Thyroid gland (tissue), 4 donors: ENCODE data around the gene TMEM132D. TPM values are rescaled to one million over a fixed set of nuclear protein-coding genes. Genes with fewer than 3 reads are reported as not detected.

Source experiments
- DNase-seq, 2 donors: peaks; one replicate each; pipeline ENCODE4 v3.0.0-alpha.2; 2019
- H3K27ac ChIP-seq, 3 donors: fragments of 200-600 bp; sonication (generic); 1 replicate in 2 of 3; 2 replicates in 1 of 3; pipeline ENCODE4 v1.5.1; 2016 to 2019; ENCODE audit warnings: mild to moderate bottlenecking in 1 of 3, moderate library complexity in 1 of 3
- H3K27me3 ChIP-seq: fragments of 200-600 bp; sonication (generic); one replicate; pipeline ENCODE4 v1.5.1; 2019
- H3K36me3 ChIP-seq, 2 donors: fragments of 200-600 bp; sonication (generic); one replicate each; pipeline ENCODE4 v1.5.1; 2016 to 2019
- H3K4me1 ChIP-seq, 2 donors: fragments of 200-600 bp; sonication (generic); one replicate each; pipeline ENCODE4 v1.5.1; 2017 to 2019
- H3K4me3 ChIP-seq, 3 donors: fragments of 200-600 bp; sonication (generic); replicated peaks in 1 of 3; 1 replicate in 2 of 3; 2 replicates in 1 of 3; pipeline ENCODE4 v1.5.1; 2016; ENCODE audit warnings: mild to moderate bottlenecking in 1 of 3
- H3K9me3 ChIP-seq: fragments of 200-600 bp; sonication (generic); one replicate; pipeline ENCODE4 v1.5.1; 2017
- POLR2A ChIP-seq, 2 donors: fragments of 450-650 bp; IDR thresholded peaks; one replicate each; pipeline ENCODE4 v1.6.1; 2017; ENCODE audit warnings: antibody characterized with exemption in 2 of 2, mild to moderate bottlenecking in 2 of 2, moderate library complexity in 1 of 2
- WGBS, 2 donors: methylation state at CpG; one replicate each; pipeline ENCODE4 v1.1.5; 2017; 5-methylcytosine and 5-hydroxymethylcytosine counted together
- intact Hi-C: fragments of 100-400 bp; cut with DNase I; formaldehyde crosslinking; loops from one replicate; pipeline ENCODE4 v1.15.1; 2023
- total RNA-seq, 4 donors: library from RNA; depleted of rRNA; stranded (reverse); fragments of >200 nt; gene quantifications; one replicate each; pipeline ENCODE4 v1.2.3, GENCODE V29; 2016
- TF ChIP-seq, protein P1 (sequence below), 6 experiments: fragments of 200-600 bp in 3 of 6; fragments of 450-650 bp in 3 of 6; sonication (generic) in 3 of 6; IDR thresholded peaks; one replicate each; pipeline ENCODE4 v1.5.1; 2016 to 2019; ENCODE audit warnings: antibody characterized with exemption in 6 of 6, mild to moderate bottlenecking in 2 of 6, inconsistent platforms in 1 of 6, moderate library complexity in 1 of 6

Gene TMEM132D
- total RNA-seq, 4 donors from 2014 or later = not detected

DNA sequence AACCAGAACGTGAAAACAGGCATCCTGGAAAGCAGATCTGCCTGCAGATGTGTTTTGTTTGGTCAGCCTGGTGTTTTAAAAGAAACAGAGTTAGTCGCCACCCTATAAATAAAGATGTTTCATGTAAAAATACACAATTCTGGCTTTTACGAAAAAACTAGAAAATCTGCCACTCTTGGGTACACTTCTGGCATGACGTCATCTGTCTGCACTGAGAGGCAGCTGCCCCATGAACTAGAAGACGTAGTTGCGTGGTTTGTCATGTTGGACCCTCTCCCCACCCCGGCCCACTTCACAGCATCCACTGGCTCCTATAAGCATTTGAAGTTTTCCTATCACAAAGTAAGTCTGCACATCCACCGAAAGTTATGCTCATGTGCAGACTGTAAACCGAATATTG lies 658.1 kb downstream of the TMEM132D start:
- TF ChIP-seq, protein P1, sequence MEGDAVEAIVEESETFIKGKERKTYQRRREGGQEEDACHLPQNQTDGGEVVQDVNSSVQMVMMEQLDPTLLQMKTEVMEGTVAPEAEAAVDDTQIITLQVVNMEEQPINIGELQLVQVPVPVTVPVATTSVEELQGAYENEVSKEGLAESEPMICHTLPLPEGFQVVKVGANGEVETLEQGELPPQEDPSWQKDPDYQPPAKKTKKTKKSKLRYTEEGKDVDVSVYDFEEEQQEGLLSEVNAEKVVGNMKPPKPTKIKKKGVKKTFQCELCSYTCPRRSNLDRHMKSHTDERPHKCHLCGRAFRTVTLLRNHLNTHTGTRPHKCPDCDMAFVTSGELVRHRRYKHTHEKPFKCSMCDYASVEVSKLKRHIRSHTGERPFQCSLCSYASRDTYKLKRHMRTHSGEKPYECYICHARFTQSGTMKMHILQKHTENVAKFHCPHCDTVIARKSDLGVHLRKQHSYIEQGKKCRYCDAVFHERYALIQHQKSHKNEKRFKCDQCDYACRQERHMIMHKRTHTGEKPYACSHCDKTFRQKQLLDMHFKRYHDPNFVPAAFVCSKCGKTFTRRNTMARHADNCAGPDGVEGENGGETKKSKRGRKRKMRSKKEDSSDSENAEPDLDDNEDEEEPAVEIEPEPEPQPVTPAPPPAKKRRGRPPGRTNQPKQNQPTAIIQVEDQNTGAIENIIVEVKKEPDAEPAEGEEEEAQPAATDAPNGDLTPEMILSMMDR (IDR thresholded peaks at IDR 0.05) = no peak
- TF ChIP-seq POLR2A (IDR thresholded peaks at IDR 0.05) = no peak
- Histone ChIP-seq H3K9me3 (no peaks in the 10 kb centered on the region), H3K27ac (no peak overlapping the region), H3K36me3 (no peaks in the 10 kb centered on the region), H3K4me1 (no peaks in the 10 kb centered on the region), H3K4me3 (no peak overlapping the region), H3K27me3 (no peaks in the 10 kb centered on the region)
- intact Hi-C loops = no loop called here
- no peak for DNase-seq
- 79 to 86% methylated on average over 9 of the region's 9 CpGs for WGBS, 2 donors

DNA sequence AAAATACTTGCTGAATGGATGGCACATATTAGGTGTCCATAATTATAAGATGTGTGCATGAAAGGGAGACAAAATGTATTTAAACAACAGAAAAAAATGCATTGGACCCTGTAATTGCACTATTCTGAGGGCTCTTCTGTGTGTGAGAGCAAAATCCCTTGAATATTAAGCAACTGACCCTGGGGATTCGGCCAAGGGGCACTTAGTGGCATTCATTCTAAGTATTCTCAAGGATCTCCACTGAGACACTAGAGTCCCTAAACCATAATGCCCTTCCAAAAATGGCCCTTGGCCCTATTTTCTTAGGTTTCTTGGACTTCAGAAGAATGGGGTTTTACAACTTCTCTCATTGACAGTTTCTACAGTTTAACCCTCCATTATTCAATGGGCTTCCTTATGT lies 662.0 kb downstream of the TMEM132D start:
- Histone ChIP-seq H3K4me3 (no peak overlapping the region), H3K9me3 (no peaks in the 10 kb centered on the region), H3K36me3 (no peaks in the 10 kb centered on the region), H3K4me1 (no peaks in the 10 kb centered on the region), H3K27ac (no peak overlapping the region), H3K27me3 (no peaks in the 10 kb centered on the region)
- intact Hi-C loops = no loop called here
- TF ChIP-seq, protein P1 (IDR thresholded peaks at IDR 0.05) = no peak
- TF ChIP-seq POLR2A (IDR thresholded peaks at IDR 0.05) = no peak
- 25 to 38% methylated on average over 1 of the region's 1 CpG for WGBS, 2 donors
- no peak for DNase-seq

DNA sequence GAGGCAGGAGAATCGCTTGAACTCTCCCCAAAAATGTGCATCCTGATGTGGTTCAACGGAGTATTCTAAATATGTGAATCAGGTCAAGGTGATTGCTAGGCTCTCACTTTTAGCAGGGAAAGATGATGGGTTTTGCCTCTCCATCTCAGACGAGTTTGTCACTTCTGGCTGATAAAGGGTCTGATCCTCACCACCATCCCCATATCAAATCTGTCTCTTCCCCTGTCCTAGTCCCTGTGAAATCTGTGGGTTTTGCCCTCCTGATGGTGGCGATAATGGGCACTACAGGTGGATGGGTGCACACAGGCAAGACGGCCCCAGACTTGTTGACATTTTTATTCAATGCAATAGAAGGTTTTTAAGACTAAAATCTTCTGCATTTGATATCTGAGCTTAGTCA lies 665.9 kb downstream of the TMEM132D start:
- no peak overlapping the region for H3K4me3 ChIP-seq
- H3K4me1 ChIP-seq = no peaks in the 10 kb centered on the region
- no peak overlapping the region for H3K27ac ChIP-seq
- DNase-seq = no peak
- H3K9me3 ChIP-seq = no peaks in the 10 kb centered on the region
- no peaks in the 10 kb centered on the region for H3K27me3 ChIP-seq
- intact Hi-C loops = no loop called here
- 76 to 78% methylated on average over 5 of the region's 5 CpGs for WGBS, 2 donors
- TF ChIP-seq, protein P1 (IDR thresholded peaks at IDR 0.05) = no peak
- no peak for TF ChIP-seq POLR2A (IDR thresholded peaks at IDR 0.05)
- no peaks in the 10 kb centered on the region for H3K36me3 ChIP-seq

DNA sequence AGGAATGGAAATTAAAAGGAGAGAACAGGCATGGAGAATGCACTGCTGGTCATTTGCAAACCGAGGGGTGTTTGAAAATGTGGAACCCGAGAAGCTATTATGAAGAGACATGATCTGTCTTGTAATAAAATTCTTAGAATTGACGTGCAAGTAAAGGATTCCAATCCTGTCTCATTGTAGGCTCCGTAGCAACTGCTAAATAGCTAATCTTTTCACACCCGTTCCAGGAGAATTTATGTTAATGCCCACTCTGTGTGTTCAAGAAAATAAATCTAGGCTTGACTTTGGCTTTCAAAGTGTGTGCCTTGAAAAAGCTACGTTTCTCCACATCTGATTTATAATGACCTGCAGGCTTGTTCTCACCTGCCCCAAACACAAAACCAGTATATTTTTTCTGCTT lies 669.6 kb downstream of the TMEM132D start:
- intact Hi-C loops = no loop called here
- no peak for DNase-seq
- H3K27ac ChIP-seq = no peak overlapping the region
- no peaks in the 10 kb centered on the region for H3K27me3 ChIP-seq
- H3K9me3 ChIP-seq = no peaks in the 10 kb centered on the region
- H3K36me3 ChIP-seq = no peaks in the 10 kb centered on the region
- TF ChIP-seq, protein P1 (IDR thresholded peaks at IDR 0.05) = no peak
- TF ChIP-seq POLR2A (IDR thresholded peaks at IDR 0.05) = no peak
- 48 to 54% methylated on average over 6 of the region's 6 CpGs for WGBS, 2 donors
- no peak overlapping the region for H3K4me3 ChIP-seq
- H3K4me1 ChIP-seq = no peaks in the 10 kb centered on the region

DNA sequence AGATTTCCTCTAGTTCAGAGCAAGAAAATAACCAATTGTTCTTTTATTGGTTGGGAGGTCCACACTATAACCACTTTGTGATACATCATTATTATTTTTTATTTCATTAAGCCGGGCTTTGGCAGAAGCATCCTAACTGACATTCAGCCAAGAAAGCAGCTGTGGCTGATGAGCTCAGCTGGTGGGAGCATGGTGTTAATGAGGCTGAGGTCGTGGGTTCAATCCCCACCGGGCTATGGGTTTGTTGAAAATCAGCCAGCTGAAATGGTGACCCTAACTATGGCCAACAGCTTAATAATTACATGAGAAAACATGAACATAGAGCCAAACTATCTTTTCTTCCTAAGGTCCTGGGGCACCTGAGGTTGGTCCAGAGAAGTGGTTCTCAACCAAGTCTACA lies 672.3 kb downstream of the TMEM132D start:
- Histone ChIP-seq H3K4me3 (no peak overlapping the region), H3K27me3 (no peaks in the 10 kb centered on the region), H3K4me1 (no peaks in the 10 kb centered on the region), H3K36me3 (no peaks in the 10 kb centered on the region), H3K27ac (no peak overlapping the region), H3K9me3 (no peaks in the 10 kb centered on the region)
- intact Hi-C loops = no loop called here
- no peak for DNase-seq
- 74 to 77% methylated on average over 3 of the region's 3 CpGs for WGBS, 2 donors
- no peak for TF ChIP-seq POLR2A (IDR thresholded peaks at IDR 0.05)
- TF ChIP-seq, protein P1 (IDR thresholded peaks at IDR 0.05) = no peak
